ENCODE measurements around the gene TMEM218.

DNA sequence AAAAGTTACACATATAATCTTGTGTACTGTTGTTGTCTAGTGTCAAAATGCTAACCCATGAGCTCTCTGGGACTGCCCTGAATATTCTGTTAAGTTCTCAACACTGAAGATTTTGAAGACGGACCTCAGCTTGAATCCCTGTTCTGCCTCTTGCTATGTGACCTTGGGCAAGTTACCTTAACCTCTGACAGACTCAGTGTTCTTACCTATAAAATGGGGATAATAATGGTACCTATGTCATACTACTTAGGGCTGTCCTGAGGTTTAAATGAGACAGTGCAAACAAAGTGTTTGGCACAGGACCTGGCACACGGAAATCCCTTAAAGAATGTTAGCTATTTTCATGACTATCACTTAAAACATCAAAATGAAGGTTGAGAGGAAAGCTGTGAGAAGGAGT lies 11.3 kb downstream of the TMEM218 start:
- TF ChIP-seq CTCF (IDR thresholded peaks at IDR 0.05; ENCODE audit: control extremely low read depth in 1 of 3, insufficient read depth in 1 of 3, low read depth in 1 of 3, low read length in 3 of 3), result no peak
- TF ChIP-seq SIN3A (conservative IDR thresholded peaks at IDR 0.05 in 1 of 2, IDR thresholded peaks at IDR 0.05 in 1 of 2; ENCODE audit: low read depth in 1 of 2, low read length in 2 of 2), result no peak
